NT2/D1 (cell line): ENCODE data around the gene UBXN10.

Source experiments
- YY1 ChIP-seq: IDR thresholded peaks from 2 replicates; pipeline ENCODE4 v1.6.1; 2011; ENCODE audit not compliant: insufficient read length, insufficient read depth
- ZNF274 ChIP-seq: IDR thresholded peaks from 2 replicates; pipeline ENCODE4 v1.6.1; 2011; ENCODE audit warnings: mild to moderate bottlenecking, low read depth, low read length

- TF ChIP-seq ZNF274 (no peak), YY1 (no peak)
Measured at GRCh38 chr1:20184997-20185833, 681 bp upstream of the UBXN10 start.
